Fibroblast of peridontal ligament (primary cell): Measurements from ENCODE around the gene CNOT9.
A peak's percentile ranks its signal among the peaks of the same experiment; 100 is the strongest.

Source experiments
- DNase-seq: peaks from one replicate; pipeline ENCODE4 v3.0.0-alpha.2; 2010; ENCODE audit errors: extremely low read depth

Gene CNOT9

DNA sequence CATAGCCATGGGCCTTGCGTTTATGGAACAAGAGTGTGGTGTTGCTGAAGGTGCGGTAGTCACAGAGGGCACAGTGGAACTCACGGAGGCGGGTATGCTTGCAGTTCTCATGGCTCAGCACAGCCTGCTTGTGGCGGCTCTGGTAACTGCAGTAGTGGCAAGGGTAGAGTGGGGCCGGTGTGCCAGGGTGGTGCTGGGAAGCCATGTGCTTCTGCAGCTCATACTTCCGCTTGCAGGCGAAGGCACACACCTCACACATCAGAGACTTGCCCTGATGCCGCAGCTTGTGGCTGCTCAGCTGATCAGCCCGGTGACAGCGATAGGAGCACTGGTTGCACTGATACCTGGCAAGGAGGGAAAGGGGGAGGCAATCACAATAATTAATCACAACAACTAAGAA, 76.1 kb downstream of the CNOT9 start:
- DNase-seq = no peak

DNA sequence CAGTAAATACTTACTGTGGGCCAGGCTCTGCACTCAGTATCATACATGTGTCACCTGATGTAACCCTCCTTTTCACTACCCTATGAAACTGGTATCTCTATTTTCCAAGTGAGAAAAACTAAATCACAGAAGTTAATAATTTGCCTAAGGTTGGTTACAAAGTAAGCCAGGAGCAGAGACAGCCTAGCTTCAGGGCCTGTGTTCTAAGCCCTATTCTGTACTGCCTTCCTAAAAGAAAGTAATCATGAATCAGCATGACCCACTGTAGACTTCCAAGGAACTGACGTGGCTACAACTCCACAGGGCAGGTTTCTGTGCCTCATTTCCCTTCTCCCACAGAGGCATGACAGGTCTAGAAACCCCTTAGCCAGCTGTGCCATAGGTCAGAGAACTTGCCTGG, 76.5 kb downstream of the CNOT9 start:
- peak; percentile 56 for DNase-seq
